ENCODE measurements around the gene TADA2B. TPM values are rescaled to one million over a fixed set of nuclear protein-coding genes. Genes with fewer than 3 reads are reported as not detected.

Gene TADA2B
- total RNA-seq, 4 donors from 2014 or later = 13.3 to 27.3 (median 16.5) TPM

GRCh38 chr4:7029921-7030320 lies 13.3 kb upstream of the TADA2B start:
- no peak for DNase-seq (ENCODE audit: low spot score in 2 of 2)
- no peak overlapping the region for H3K4me3 ChIP-seq
- WGBS, 2 donors = 87 to 91% methylated on average over 6 to 10 of the region's 10 CpGs
- H3K9me3 ChIP-seq = no peaks in the 10 kb centered on the region
- TF ChIP-seq EP300 (IDR thresholded peaks at IDR 0.05) = no peak
- TF ChIP-seq, protein P1, sequence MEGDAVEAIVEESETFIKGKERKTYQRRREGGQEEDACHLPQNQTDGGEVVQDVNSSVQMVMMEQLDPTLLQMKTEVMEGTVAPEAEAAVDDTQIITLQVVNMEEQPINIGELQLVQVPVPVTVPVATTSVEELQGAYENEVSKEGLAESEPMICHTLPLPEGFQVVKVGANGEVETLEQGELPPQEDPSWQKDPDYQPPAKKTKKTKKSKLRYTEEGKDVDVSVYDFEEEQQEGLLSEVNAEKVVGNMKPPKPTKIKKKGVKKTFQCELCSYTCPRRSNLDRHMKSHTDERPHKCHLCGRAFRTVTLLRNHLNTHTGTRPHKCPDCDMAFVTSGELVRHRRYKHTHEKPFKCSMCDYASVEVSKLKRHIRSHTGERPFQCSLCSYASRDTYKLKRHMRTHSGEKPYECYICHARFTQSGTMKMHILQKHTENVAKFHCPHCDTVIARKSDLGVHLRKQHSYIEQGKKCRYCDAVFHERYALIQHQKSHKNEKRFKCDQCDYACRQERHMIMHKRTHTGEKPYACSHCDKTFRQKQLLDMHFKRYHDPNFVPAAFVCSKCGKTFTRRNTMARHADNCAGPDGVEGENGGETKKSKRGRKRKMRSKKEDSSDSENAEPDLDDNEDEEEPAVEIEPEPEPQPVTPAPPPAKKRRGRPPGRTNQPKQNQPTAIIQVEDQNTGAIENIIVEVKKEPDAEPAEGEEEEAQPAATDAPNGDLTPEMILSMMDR (IDR thresholded peaks at IDR 0.05) = no peak
- TF ChIP-seq POLR2A (IDR thresholded peaks at IDR 0.05) = no peak
- no peaks in the 10 kb centered on the region for H3K27me3 ChIP-seq
- H3K36me3 ChIP-seq = peaks cover 0 to 73% (median 18%) of the 10 kb centered on the region in 3 donors
- no peaks in the 10 kb centered on the region for H3K4me1 ChIP-seq
- no peak overlapping the region for H3K27ac ChIP-seq

DNA sequence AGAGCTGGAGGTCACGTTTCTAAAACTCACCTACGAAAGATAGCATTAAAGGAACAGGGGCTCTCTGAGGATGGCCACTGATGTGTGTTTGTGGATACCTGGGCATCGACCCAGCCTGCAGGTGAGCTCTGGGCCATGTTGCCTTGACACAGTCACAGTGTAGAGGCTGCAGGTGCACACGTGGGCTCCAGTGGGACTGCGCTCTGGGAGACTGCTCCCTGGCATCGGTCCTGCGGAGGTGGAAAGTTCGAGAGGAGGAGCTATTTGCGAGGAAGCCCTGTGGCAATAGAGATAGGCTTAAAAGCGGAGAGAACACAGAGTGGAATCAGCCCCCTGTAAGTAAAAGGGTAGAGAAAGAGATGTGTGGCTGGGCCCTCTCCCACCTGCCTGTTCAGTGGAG lies 12.3 kb upstream of the TADA2B start:
- H3K36me3 ChIP-seq = peaks cover 0 to 64% (median 14%) of the 10 kb centered on the region in 3 donors
- H3K9me3 ChIP-seq = no peaks in the 10 kb centered on the region
- no peak overlapping the region for H3K4me3 ChIP-seq
- no peaks in the 10 kb centered on the region for H3K27me3 ChIP-seq
- no peaks in the 10 kb centered on the region for H3K4me1 ChIP-seq
- WGBS, 2 donors = 92% methylated on average over 10 of the region's 10 CpGs
- DNase-seq (ENCODE audit: low spot score in 2 of 2) = no peak
- TF ChIP-seq, protein P1 (IDR thresholded peaks at IDR 0.05) = no peak
- TF ChIP-seq POLR2A (IDR thresholded peaks at IDR 0.05) (no peak), EP300 (IDR thresholded peaks at IDR 0.05) (no peak)
- H3K27ac ChIP-seq = no peak overlapping the region

DNA sequence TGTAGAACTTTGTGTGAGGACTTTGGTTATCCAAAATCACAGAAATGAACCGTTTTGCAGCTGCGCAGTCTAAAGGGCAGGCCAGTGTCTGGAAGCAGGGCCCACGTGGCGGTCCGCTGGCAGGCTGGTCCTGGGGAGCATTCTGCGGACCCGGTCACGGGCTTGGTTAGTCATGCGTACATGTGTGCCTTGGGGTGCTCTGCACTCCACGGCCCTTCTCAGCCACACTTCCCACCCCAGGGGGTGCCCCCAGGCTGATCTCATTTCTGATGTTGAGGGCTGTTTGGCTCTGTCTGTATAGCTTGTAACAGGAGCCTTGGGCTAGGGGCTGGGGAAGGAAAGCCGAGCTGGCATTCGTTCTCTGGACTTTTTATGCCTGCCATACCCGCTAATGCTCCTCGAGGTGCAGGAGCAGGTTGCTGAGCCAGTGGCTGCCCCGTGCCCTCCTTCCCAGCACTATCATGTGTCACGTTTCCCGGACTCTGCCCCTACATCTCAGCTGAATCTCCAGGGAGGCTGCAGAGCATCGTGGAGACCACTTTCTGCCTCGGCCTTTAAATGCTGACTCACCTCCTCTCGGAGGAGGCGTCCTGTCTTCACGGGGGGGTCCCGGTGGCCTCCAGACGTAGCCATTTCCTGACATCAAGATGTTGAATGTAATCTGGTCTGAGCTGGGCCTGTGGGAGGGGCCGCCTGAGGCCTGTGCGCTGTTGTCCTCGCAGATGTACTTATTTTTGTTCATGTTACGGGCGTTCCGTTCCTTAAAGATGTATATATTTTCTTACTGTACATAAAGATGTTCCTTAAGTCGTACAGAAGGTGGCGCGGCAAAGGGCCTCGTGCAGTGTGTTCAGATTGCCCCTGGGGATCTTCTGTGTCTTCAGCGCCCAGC lies 11.4 kb upstream of the TADA2B start:
- Histone ChIP-seq H3K4me1 (no peaks in the 10 kb centered on the region), H3K27me3 (no peaks in the 10 kb centered on the region), H3K4me3 (no peak overlapping the region), H3K36me3 (peaks cover 0 to 54% (median 14%) of the 10 kb centered on the region in 3 donors), H3K9me3 (no peaks in the 10 kb centered on the region), H3K27ac (no peak overlapping the region)
- no peak for DNase-seq (ENCODE audit: low spot score in 2 of 2)
- WGBS, 2 donors = 83 to 84% methylated on average over 35 of the region's 35 CpGs
- no peak for TF ChIP-seq EP300 (IDR thresholded peaks at IDR 0.05)
- TF ChIP-seq, protein P1 (IDR thresholded peaks at IDR 0.05) = no peak
- no peak for TF ChIP-seq POLR2A (IDR thresholded peaks at IDR 0.05)

GRCh38 chr4:7032596-7032995 lies 10.6 kb upstream of the TADA2B start:
- no peak for DNase-seq (ENCODE audit: low spot score in 2 of 2)
- Histone ChIP-seq H3K27ac (no peak overlapping the region), H3K9me3 (no peaks in the 10 kb centered on the region), H3K4me1 (no peaks in the 10 kb centered on the region), H3K4me3 (no peak overlapping the region), H3K36me3 (peaks cover 0 to 49% (median 14%) of the 10 kb centered on the region in 3 donors), H3K27me3 (no peaks in the 10 kb centered on the region)
- TF ChIP-seq EP300 (IDR thresholded peaks at IDR 0.05) (no peak), POLR2A (IDR thresholded peaks at IDR 0.05) (no peak)
- TF ChIP-seq, protein P1 (IDR thresholded peaks at IDR 0.05) = no peak
- WGBS, 2 donors = 84 to 85% methylated on average over 8 of the region's 8 CpGs
